ENCODE data around the gene WIPF3. TPM values are rescaled to one million over a fixed set of nuclear protein-coding genes. Genes with fewer than 3 reads are reported as not detected.

The WIPF3 gene
- total and polyA plus RNA-seq, 2 of the 4 experiments (the other 2 are of a cell fraction): not detected

DNA sequence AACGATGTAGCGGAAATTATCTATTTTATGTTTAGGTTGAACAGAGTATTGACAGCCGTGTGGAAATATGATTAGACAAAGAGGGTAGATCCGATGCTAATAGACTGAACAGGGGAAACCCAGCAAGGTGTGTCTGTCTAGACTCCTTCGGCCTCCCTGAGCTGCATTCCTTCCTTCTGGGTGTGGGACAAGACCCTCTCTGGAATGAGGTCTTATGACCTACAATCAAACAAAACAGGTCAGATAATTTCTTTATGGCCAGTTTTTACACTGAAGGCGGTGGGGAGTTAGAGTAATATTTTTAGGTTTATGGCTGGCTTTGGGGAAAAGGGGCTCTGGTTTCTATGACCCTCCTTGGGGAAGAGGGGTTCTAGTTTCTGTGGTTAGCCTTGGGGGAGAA lies 41.2 kb downstream of the WIPF3 start:
- in situ Hi-C loops (cut with MboI; ENCODE audit: low sequenced_read_pairs): no loop called here
- no peak overlapping the region for H3K27ac ChIP-seq (ENCODE audit: insufficient read depth, low read length)
- DNase-seq (no peak), ATAC-seq (ENCODE audit: low read depth) (no peak)
- H3K27me3 ChIP-seq (ENCODE audit: control insufficient read depth, insufficient read depth, low read length): peaks cover 6% of the 10 kb centered on the region
- ChIA-PET POLR2A (ENCODE audit: unreplicated experiment) (no interaction called here), CTCF (no interaction called here)
- no TSS peak for BruUV-seq (replicated peaks)
- no peak overlapping the region for H2BK15ac ChIP-seq (ENCODE audit: low read depth, low read length)
- H3K4me2 ChIP-seq (ENCODE audit: low read depth, low read length): no peak overlapping the region
- no peak overlapping the region for H2BK120ac ChIP-seq (ENCODE audit: low read depth, low read length)
- no peak overlapping the region for H2AK5ac ChIP-seq (ENCODE audit: low read depth, low read length)
- H4K5ac ChIP-seq (ENCODE audit: low read depth, low read length): no peak overlapping the region
- H3K4me1 ChIP-seq (ENCODE audit: control insufficient read depth, insufficient read depth, low read length): no peaks in the 10 kb centered on the region
- no peak overlapping the region for H2AFZ ChIP-seq (replicated peaks; ENCODE audit: low read length, poor library complexity)
- H3K9me1 ChIP-seq (ENCODE audit: insufficient read depth, low read length): no peaks in the 10 kb centered on the region
- no peak overlapping the region for H4K8ac ChIP-seq (ENCODE audit: low read depth in 2 of 2, low read length in 2 of 2)
- intact Hi-C loops (cut with micrococcal nuclease): no loop called here
- H3K9ac ChIP-seq (ENCODE audit: low read depth, low read length): no peak overlapping the region
- no peak overlapping the region for H2BK5ac ChIP-seq (ENCODE audit: low read depth, low read length, poor library complexity, severe bottlenecking)
- H3K14ac ChIP-seq (replicated peaks; ENCODE audit: low read depth, low read length): no peak overlapping the region
- H2BK20ac ChIP-seq (ENCODE audit: low read depth, low read length): no peak overlapping the region
- no peaks in the 10 kb centered on the region for H3K9me3 ChIP-seq (ENCODE audit: control insufficient read depth, insufficient read depth, low read length)
- no CpG with 5 or more reads among the region's 6 CpGs for WGBS, 2 experiments (ENCODE audit: extremely low coverage in 2 of 2, insufficient read length in 1 of 2)
- H3K79me1 ChIP-seq (ENCODE audit: low read depth in 1 of 2, low read length in 2 of 2): no peaks in the 10 kb centered on the region
- no peak overlapping the region for H3K18ac ChIP-seq (ENCODE audit: low read depth, low read length)
- no peaks in the 10 kb centered on the region for H4K20me1 ChIP-seq (ENCODE audit: insufficient read depth, low read length)
- no peak overlapping the region for H3K4me3 ChIP-seq (ENCODE audit: insufficient read depth, low read depth, low read length)
- no peak overlapping the region for H3K23ac ChIP-seq (ENCODE audit: low read depth, low read length)
- H2AK9ac ChIP-seq (replicated peaks; ENCODE audit: low read depth, low read length, poor library complexity): no peak overlapping the region
- no peak overlapping the region for H3K56ac ChIP-seq (ENCODE audit: extremely low read depth, insufficient read depth, low read length)
- no peaks in the 10 kb centered on the region for H3K36me3 ChIP-seq (ENCODE audit: control insufficient read depth, insufficient read depth, low read length)
- no peak for TF ChIP-seq RAD21 (IDR thresholded peaks at IDR 0.05; ENCODE audit: low read length)
- TF ChIP-seq MAZ (IDR thresholded peaks at IDR 0.05; ENCODE audit: borderline replicate concordance, low read depth, low read length): no peak
- no peak for TF ChIP-seq SMC3 (IDR thresholded peaks at IDR 0.05; ENCODE audit: low read depth, low read length)
- TF ChIP-seq CHD1 (IDR thresholded peaks at IDR 0.05; ENCODE audit: low read depth, low read length): no peak
- TF ChIP-seq, protein P1, sequence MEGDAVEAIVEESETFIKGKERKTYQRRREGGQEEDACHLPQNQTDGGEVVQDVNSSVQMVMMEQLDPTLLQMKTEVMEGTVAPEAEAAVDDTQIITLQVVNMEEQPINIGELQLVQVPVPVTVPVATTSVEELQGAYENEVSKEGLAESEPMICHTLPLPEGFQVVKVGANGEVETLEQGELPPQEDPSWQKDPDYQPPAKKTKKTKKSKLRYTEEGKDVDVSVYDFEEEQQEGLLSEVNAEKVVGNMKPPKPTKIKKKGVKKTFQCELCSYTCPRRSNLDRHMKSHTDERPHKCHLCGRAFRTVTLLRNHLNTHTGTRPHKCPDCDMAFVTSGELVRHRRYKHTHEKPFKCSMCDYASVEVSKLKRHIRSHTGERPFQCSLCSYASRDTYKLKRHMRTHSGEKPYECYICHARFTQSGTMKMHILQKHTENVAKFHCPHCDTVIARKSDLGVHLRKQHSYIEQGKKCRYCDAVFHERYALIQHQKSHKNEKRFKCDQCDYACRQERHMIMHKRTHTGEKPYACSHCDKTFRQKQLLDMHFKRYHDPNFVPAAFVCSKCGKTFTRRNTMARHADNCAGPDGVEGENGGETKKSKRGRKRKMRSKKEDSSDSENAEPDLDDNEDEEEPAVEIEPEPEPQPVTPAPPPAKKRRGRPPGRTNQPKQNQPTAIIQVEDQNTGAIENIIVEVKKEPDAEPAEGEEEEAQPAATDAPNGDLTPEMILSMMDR (conservative IDR thresholded peaks at IDR 0.05; ENCODE audit: low read depth, low read length): no peak
- no peak for TF ChIP-seq POLR2A (IDR thresholded peaks at IDR 0.05; ENCODE audit: low read depth, low read length)
- TF ChIP-seq FOS (IDR thresholded peaks at IDR 0.05; ENCODE audit: low read depth, low read length): no peak
- no peak for TF ChIP-seq NFE2L2 (IDR thresholded peaks at IDR 0.05; ENCODE audit: low read depth, low read length)
- no peak for TF ChIP-seq RFX5 (IDR thresholded peaks at IDR 0.05; ENCODE audit: low read depth, low read length)
- no peak for TF ChIP-seq MAFK (IDR thresholded peaks at IDR 0.05; ENCODE audit: low read depth, low read length)
- TF ChIP-seq RCOR1 (IDR thresholded peaks at IDR 0.05; ENCODE audit: insufficient replicate concordance, low read length): no peak
- no peak for TF ChIP-seq MXI1 (IDR thresholded peaks at IDR 0.05; ENCODE audit: borderline replicate concordance, low read depth, low read length)
- no peak for TF ChIP-seq USF2 (IDR thresholded peaks at IDR 0.05; ENCODE audit: low read depth, low read length)
- no peak for TF ChIP-seq ELK1 (IDR thresholded peaks at IDR 0.05; ENCODE audit: borderline replicate concordance, low read depth, low read length)
- no peak for TF ChIP-seq CEBPB (IDR thresholded peaks at IDR 0.05; ENCODE audit: low read depth, low read length)
- no peak for TF ChIP-seq BHLHE40 (IDR thresholded peaks at IDR 0.05; ENCODE audit: low read depth, low read length)
- no peak overlapping the region for H4K91ac ChIP-seq (ENCODE audit: insufficient read depth, low read depth, low read length)
- H3K4ac ChIP-seq (ENCODE audit: low read depth, low read length): no peak overlapping the region
- dilution Hi-C loops (cut with HindIII; ENCODE audit: low sequenced_read_pairs, unreplicated experiment): no loop called here

Data from IMR-90 (cell line).